Forelimb muscle (tissue), 1 donor: Measurements from ENCODE around the gene IL1RL2. TPM values are rescaled to one million over a fixed set of nuclear protein-coding genes. Genes with fewer than 3 reads are reported as not detected.

ENCODE experiments used
- DNase-seq: peaks from one replicate; pipeline ENCODE4 v3.0.0-alpha.2; 2013; ENCODE audit warnings: low read depth
- polyA plus RNA-seq: library from polyadenylated mRNA; unstranded; fragments of 120-200 nt; gene quantifications from one replicate; pipeline ENCODE4 v1.2.1, GENCODE V29; 2013; ENCODE audit not compliant: insufficient read length

Gene IL1RL2
- polyA plus RNA-seq, 1 donor: 0.18 TPM

- DNase-seq: no peak
Measured at GRCh38 chr2:102158011-102158755, 28.6 kb upstream of the IL1RL2 start.

- no peak for DNase-seq
Measured at GRCh38 chr2:102159295-102159694, 27.5 kb upstream of the IL1RL2 start.

GRCh38 chr2:102166189-102166845, 20.5 kb upstream of the IL1RL2 start:
- no peak for DNase-seq

- no peak for DNase-seq
Measured at GRCh38 chr2:102168026-102168771, 18.6 kb upstream of the IL1RL2 start.

- DNase-seq: no peak
Measured at GRCh38 chr2:102171946-102172345, 14.9 kb upstream of the IL1RL2 start.

- no peak for DNase-seq
Measured at GRCh38 chr2:102172745-102173144, 14.1 kb upstream of the IL1RL2 start.

- DNase-seq: no peak
Measured at GRCh38 chr2:102176172-102176571, 10.7 kb upstream of the IL1RL2 start.

GRCh38 chr2:102177814-102178478, 8.9 kb upstream of the IL1RL2 start:
- DNase-seq: no peak

- DNase-seq: no peak
Measured at GRCh38 chr2:102179061-102179460, 7.8 kb upstream of the IL1RL2 start.

- DNase-seq: no peak
Measured at GRCh38 chr2:102179788-102180686, 6.8 kb upstream of the IL1RL2 start.

GRCh38 chr2:102180687-102180999, 6.2 kb upstream of the IL1RL2 start:
- DNase-seq: no peak

GRCh38 chr2:102181376-102181775, 5.4 kb upstream of the IL1RL2 start:
- no peak for DNase-seq

GRCh38 chr2:102181919-102182635, 4.7 kb upstream of the IL1RL2 start:
- DNase-seq: no peak

- no peak for DNase-seq
Measured at GRCh38 chr2:102184018-102184417, 2.8 kb upstream of the IL1RL2 start.

GRCh38 chr2:102184568-102184967, 2.3 kb upstream of the IL1RL2 start:
- DNase-seq: no peak

- no peak for DNase-seq
Measured at GRCh38 chr2:102185347-102185746, 1.5 kb upstream of the IL1RL2 start.

- no peak for DNase-seq
Measured at GRCh38 chr2:102187496-102188150, 800 bp downstream of the IL1RL2 start.

GRCh38 chr2:102190430-102191107, 3.7 kb downstream of the IL1RL2 start:
- DNase-seq: no peak

- no peak for DNase-seq
Measured at GRCh38 chr2:102191501-102191900, 4.7 kb downstream of the IL1RL2 start.
